ENCODE measurements around the gene ZNF598.

Gene ZNF598

DNA sequence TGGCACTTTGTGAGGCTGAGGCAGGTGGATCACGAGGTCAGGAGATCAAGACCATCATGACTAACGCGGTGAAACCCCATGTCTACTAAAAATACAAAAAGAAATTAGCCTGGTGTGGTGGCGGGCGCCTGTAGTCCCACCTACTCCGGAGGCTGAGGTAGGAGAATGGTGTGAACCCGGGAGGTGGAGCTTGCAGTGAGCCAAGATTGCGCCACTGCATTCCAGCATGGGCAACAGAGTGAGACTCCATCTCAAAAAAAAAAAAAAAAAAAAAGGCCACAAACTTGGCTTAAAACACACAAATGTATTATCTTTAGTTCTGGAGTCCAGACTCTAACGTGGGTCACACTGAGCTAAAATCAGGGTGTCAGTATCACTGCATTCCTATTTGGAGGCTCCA, 2.1 kb upstream of the ZNF598 start:
- 0 out of 2 replicates have a peak, but pooled peaks have one; percentile 11 for TF ChIP-seq CEBPB (IDR thresholded peaks at IDR 0.05)

GRCh38 chr16:2009164-2009711, 383 bp downstream of the ZNF598 start:
- TF ChIP-seq EGR1 (IDR thresholded peaks at IDR 0.05): no peak

- TF ChIP-seq CREB1 (IDR thresholded peaks at IDR 0.05; ENCODE audit: low read depth): no peak
- TF ChIP-seq, protein P1, sequence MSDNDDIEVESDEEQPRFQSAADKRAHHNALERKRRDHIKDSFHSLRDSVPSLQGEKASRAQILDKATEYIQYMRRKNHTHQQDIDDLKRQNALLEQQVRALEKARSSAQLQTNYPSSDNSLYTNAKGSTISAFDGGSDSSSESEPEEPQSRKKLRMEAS (IDR thresholded peaks at IDR 0.05): peak; percentile 67
Observed at GRCh38 chr16:2008631-2009163, 924 bp downstream of the ZNF598 start.

GRCh38 chr16:2008009-2008526, 1.6 kb downstream of the ZNF598 start:
- TF ChIP-seq FOXM1 (IDR thresholded peaks at IDR 0.05; ENCODE audit: borderline replicate concordance, low read depth) (no peak), EGR1 (IDR thresholded peaks at IDR 0.05) (no peak), RAD21 (IDR thresholded peaks at IDR 0.05; ENCODE audit: low read depth) (no peak), TEAD4 (IDR thresholded peaks at IDR 0.05) (no peak), TAF1 (IDR thresholded peaks at IDR 0.05; ENCODE audit: low read depth) (no peak), EP300 (IDR thresholded peaks at IDR 0.05; ENCODE audit: borderline replicate concordance) (no peak), YY1 (IDR thresholded peaks at IDR 0.05; ENCODE audit: low read depth) (no peak), ZBTB7A (IDR thresholded peaks at IDR 0.05; ENCODE audit: low read depth) (no peak), CREB1 (IDR thresholded peaks at IDR 0.05; ENCODE audit: low read depth) (no peak), USF1 (IDR thresholded peaks at IDR 0.05) (no peak), NFIC (IDR thresholded peaks at IDR 0.05) (no peak), CEBPB (IDR thresholded peaks at IDR 0.05) (no peak), TCF12 (IDR thresholded peaks at IDR 0.05; ENCODE audit: low read depth) (no peak)
- TF ChIP-seq, protein P2, sequence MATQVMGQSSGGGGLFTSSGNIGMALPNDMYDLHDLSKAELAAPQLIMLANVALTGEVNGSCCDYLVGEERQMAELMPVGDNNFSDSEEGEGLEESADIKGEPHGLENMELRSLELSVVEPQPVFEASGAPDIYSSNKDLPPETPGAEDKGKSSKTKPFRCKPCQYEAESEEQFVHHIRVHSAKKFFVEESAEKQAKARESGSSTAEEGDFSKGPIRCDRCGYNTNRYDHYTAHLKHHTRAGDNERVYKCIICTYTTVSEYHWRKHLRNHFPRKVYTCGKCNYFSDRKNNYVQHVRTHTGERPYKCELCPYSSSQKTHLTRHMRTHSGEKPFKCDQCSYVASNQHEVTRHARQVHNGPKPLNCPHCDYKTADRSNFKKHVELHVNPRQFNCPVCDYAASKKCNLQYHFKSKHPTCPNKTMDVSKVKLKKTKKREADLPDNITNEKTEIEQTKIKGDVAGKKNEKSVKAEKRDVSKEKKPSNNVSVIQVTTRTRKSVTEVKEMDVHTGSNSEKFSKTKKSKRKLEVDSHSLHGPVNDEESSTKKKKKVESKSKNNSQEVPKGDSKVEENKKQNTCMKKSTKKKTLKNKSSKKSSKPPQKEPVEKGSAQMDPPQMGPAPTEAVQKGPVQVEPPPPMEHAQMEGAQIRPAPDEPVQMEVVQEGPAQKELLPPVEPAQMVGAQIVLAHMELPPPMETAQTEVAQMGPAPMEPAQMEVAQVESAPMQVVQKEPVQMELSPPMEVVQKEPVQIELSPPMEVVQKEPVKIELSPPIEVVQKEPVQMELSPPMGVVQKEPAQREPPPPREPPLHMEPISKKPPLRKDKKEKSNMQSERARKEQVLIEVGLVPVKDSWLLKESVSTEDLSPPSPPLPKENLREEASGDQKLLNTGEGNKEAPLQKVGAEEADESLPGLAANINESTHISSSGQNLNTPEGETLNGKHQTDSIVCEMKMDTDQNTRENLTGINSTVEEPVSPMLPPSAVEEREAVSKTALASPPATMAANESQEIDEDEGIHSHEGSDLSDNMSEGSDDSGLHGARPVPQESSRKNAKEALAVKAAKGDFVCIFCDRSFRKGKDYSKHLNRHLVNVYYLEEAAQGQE (IDR thresholded peaks at IDR 0.05; ENCODE audit: low read depth): no peak
- TF ChIP-seq, protein P1 (IDR thresholded peaks at IDR 0.05): no peak

GRCh38 chr16:2007081-2007836, 2.4 kb downstream of the ZNF598 start:
- no peak for TF ChIP-seq FOXM1 (IDR thresholded peaks at IDR 0.05; ENCODE audit: borderline replicate concordance, low read depth)
- TF ChIP-seq CEBPB (IDR thresholded peaks at IDR 0.05): no peak
- TF ChIP-seq, protein P1 (IDR thresholded peaks at IDR 0.05): no peak
- TF ChIP-seq, protein P2 (IDR thresholded peaks at IDR 0.05; ENCODE audit: low read depth): no peak
- no peak for TF ChIP-seq TAF1 (IDR thresholded peaks at IDR 0.05; ENCODE audit: low read depth)
- no peak for TF ChIP-seq ZBTB7A (IDR thresholded peaks at IDR 0.05; ENCODE audit: low read depth)
- TF ChIP-seq TEAD4 (IDR thresholded peaks at IDR 0.05): no peak

DNA sequence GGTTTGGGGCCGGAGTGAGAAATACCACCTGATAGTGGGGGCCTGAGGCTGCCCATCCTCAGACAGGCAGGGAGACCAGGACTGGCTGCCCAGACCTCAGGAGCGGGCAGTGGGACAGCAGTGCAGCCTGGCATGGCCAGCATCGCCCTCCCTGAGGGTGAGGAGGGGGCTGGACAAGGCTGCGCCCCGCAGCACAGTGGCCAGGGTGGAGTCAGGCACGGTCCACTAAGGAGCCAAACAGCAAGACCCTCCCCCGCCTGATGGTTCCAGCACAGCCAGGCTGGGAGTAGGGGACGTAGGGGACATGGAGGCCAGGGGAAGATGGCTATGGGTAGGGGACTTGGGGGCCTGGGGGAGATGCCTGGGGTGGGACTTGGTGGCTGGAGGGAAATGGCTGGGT, 3.3 kb downstream of the ZNF598 start:
- TF ChIP-seq, protein P1 (IDR thresholded peaks at IDR 0.05): no peak
- TF ChIP-seq CEBPB (IDR thresholded peaks at IDR 0.05) (no peak), RAD21 (IDR thresholded peaks at IDR 0.05; ENCODE audit: low read depth) (no peak), ZBTB7A (IDR thresholded peaks at IDR 0.05; ENCODE audit: low read depth) (no peak), TAF1 (IDR thresholded peaks at IDR 0.05; ENCODE audit: low read depth) (no peak), FOXM1 (IDR thresholded peaks at IDR 0.05; ENCODE audit: borderline replicate concordance, low read depth) (no peak), CREB1 (IDR thresholded peaks at IDR 0.05; ENCODE audit: low read depth) (no peak), NFIC (IDR thresholded peaks at IDR 0.05) (no peak), EP300 (IDR thresholded peaks at IDR 0.05; ENCODE audit: borderline replicate concordance) (no peak), USF1 (IDR thresholded peaks at IDR 0.05) (no peak), YY1 (IDR thresholded peaks at IDR 0.05; ENCODE audit: low read depth) (no peak), EGR1 (IDR thresholded peaks at IDR 0.05) (no peak), TCF12 (IDR thresholded peaks at IDR 0.05; ENCODE audit: low read depth) (no peak), TEAD4 (IDR thresholded peaks at IDR 0.05) (no peak)
- TF ChIP-seq, protein P2 (IDR thresholded peaks at IDR 0.05; ENCODE audit: low read depth): no peak
